LNCAP (cell line): ENCODE results near the gene ITGA7.
A peak's percentile ranks its signal among the peaks of the same experiment; 100 is the strongest.

Experiments
- CTCF ChIP-seq: fragments of 450-650 bp; IDR thresholded peaks from 2 replicates; pipeline ENCODE4 v1.5.1; 2017; ENCODE audit warnings: mild to moderate bottlenecking

The ITGA7 gene

GRCh38 chr12:55724226-55724939, 16.7 kb upstream of the ITGA7 start:
- peak; percentile 62 for TF ChIP-seq CTCF

DNA sequence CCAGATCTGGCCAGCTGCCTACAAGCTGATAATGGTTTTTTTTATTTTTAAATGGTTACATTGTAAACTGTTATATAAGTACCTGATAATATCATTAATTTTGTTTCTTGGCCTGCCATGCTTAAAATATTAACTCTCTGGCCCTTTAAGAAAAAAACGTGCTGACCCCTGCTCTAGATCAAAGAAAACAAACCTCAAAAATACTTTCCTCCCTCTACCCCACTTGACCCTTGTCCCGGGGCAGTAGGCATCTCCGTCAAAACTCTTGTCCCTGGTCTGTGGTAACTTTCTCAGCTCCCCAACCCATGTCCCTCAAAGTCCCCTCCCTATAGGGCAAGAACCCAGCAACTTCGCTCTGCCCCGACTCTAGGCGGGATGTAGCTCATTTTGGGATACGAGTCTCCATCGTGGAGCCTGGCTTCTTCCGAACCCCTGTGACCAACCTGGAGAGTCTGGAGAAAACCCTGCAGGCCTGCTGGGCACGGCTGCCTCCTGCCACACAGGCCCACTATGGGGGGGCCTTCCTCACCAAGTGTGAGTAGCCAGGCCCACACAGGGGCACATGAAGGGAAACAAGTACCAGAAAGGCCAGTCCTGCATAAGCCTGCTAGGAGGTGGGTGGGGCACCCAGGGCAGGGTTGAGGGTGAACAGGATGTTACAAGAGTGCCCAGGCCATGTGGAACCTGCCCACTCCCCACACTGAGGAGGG, 16.0 kb upstream of the ITGA7 start:
- no peak for TF ChIP-seq CTCF

GRCh38 chr12:55722948-55723347, 15.2 kb upstream of the ITGA7 start:
- TF ChIP-seq CTCF, result no peak

DNA sequence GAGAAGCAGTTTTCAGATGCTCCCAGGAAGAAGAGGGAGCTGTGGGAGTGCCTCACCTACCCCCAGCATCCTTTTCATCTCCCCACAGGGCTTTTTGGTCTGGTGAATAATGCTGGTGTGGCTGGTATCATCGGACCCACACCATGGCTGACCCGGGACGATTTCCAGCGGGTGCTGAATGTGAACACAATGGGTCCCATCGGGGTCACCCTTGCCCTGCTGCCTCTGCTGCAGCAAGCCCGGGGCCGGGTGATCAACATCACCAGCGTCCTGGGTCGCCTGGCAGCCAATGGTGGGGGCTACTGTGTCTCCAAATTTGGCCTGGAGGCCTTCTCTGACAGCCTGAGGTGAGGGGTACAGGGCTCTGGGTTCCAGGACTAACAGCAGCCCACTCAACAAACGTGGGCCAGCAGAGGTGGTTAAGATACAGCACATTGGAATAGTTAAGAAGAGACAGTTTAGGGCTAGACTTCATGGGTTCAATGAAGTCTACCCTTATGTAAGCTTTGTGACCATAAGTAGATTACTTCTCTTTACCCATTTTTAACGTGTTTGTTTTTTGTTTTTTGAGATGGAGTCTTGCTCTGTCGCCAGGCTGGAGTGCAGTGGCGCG, 14.0 kb upstream of the ITGA7 start:
- no peak for TF ChIP-seq CTCF

GRCh38 chr12:55720894-55721444, 13.3 kb upstream of the ITGA7 start:
- peak; percentile 52 for TF ChIP-seq CTCF

DNA sequence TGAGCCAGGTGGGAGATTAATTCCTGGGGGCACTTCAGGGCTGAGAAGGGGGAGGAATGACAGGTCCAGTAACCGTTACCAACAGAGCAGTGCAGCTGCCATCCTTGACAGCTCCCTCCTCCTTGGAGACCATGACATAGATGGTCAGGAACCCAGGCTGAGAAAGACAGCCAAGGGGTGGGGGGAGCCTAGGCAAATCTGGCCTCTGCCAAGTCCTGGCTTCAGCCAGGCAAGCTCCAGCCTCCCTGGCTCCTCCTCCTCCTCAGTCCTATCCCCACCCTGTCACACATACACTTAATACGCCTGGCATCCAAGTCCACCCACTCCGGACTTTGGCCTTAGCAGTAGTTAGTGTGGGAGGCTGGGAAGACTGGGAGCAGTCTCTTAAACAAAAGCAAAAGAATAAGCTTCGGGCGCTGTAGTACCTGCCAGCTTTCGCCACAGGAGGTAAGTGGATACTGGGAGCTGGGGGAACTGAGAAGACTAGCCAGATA, 12.4 kb upstream of the ITGA7 start, which contains the start of gene RDH5:
Gene RDH5, plus strand, starts transcription at position 323 of the 494 bp plus-strand sequence. CDS start 792 bp downstream, outside the sequence.
- TF ChIP-seq CTCF, result no peak

- TF ChIP-seq CTCF, result no peak
These were observed 11.7 kb upstream of the ITGA7 start for GRCh38 chr12:55719371-55719770.
